Prostate gland (tissue), 2 donors: Measurements from ENCODE around the gene ERC2. TPM values are rescaled to one million over a fixed set of nuclear protein-coding genes. Genes with fewer than 3 reads are reported as not detected.

Experiments
- DNase-seq: peaks from one replicate; pipeline ENCODE4 v3.0.0-alpha.2; 2019; ENCODE audit warnings: low spot score
- H3K27ac ChIP-seq, 2 donors: fragments of 200-600 bp; sonication (generic); 2 replicates each; pipeline ENCODE4 v1.5.1; 2017 to 2019
- H3K27me3 ChIP-seq: fragments of 200-600 bp; sonication (generic); replicated peaks from 2 replicates; pipeline ENCODE4 v1.5.1; 2019; ENCODE audit not compliant: insufficient read depth
- H3K36me3 ChIP-seq, 2 donors: fragments of 200-600 bp; sonication (generic); 1 replicate in 1 of 2; 2 replicates in 1 of 2; pipeline versions ENCODE4 v1.5.1 to v1.8.1; 2017 to 2019
- H3K4me1 ChIP-seq: fragments of 200-600 bp; sonication (generic); replicated peaks from 2 replicates; pipeline ENCODE4 v1.5.1; 2019
- H3K4me3 ChIP-seq, 2 donors: fragments of 200-600 bp; sonication (generic); 2 replicates each; pipeline ENCODE4 v1.5.1; 2017 to 2019
- H3K9me3 ChIP-seq: fragments of 200-600 bp; sonication (generic); 2 replicates; pipeline ENCODE4 v1.5.1; 2017
- CTCF ChIP-seq, 4 experiments: fragments of 200-600 bp in 2 of 4; fragments of 450-650 bp in 2 of 4; sonication (generic) in 2 of 4; IDR thresholded peaks; 1 replicate in 3 of 4; 2 replicates in 1 of 4; pipeline ENCODE4 v1.5.1; 2016 to 2019; ENCODE audit warnings: antibody characterized with exemption in 4 of 4, mild to moderate bottlenecking in 2 of 4, moderate library complexity in 2 of 4
- POLR2A ChIP-seq: fragments of 450-650 bp; IDR thresholded peaks from one replicate; pipeline ENCODE4 v1.6.1; 2016; ENCODE audit warnings: antibody characterized with exemption, mild to moderate bottlenecking
- POLR2AphosphoS5 ChIP-seq: sonication (generic); formaldehyde crosslinking; IDR thresholded peaks from one replicate; pipeline ENCODE4 v1.6.1; 2017; ENCODE audit warnings: antibody characterized with exemption
- WGBS: methylation state at CpG from one replicate; pipeline ENCODE4 v1.1.5; 2018; 5-methylcytosine and 5-hydroxymethylcytosine counted together
- intact Hi-C: fragments of 100-400 bp; cut with DNase I; formaldehyde crosslinking; loops from one replicate; pipeline ENCODE4 v1.14.2; 2022
- total RNA-seq, 2 donors: library from RNA; depleted of rRNA; stranded (reverse); fragments of >200 nt; gene quantifications; one replicate each; pipeline ENCODE4 v1.1.0, GENCODE V29; 2016

Gene ERC2
- total RNA-seq, 2 donors from 2014 or later = 1.0 to 2.7 TPM

GRCh38 chr3:55955891-55956477, 512.3 kb downstream of the ERC2 start:
- no peaks in the 10 kb centered on the region for H3K36me3 ChIP-seq
- intact Hi-C loops = no loop called here

GRCh38 chr3:55951388-55951787, 516.9 kb downstream of the ERC2 start:
- Histone ChIP-seq H3K4me1 (no peaks in the 10 kb centered on the region), H3K9me3 (no peaks in the 10 kb centered on the region), H3K27ac (no peak overlapping the region), H3K27me3 (no peaks in the 10 kb centered on the region), H3K4me3 (no peak overlapping the region), H3K36me3 (no peaks in the 10 kb centered on the region)
- 62% methylated on average over 4 of the region's 4 CpGs for WGBS
- DNase-seq = no peak
- intact Hi-C loops = no loop called here
- no peak for TF ChIP-seq POLR2A
- TF ChIP-seq POLR2AphosphoS5 = no peak
- no peak for TF ChIP-seq CTCF (IDR thresholded peaks at IDR 0.05)

More at GRCh38 chr3:55955891-55956477, 512.3 kb downstream of the ERC2 start:
- H3K4me3 ChIP-seq = no peak overlapping the region
- WGBS = 66% methylated on average over 4 of the region's 4 CpGs
- H3K27me3 ChIP-seq = no peaks in the 10 kb centered on the region
- no peaks in the 10 kb centered on the region for H3K4me1 ChIP-seq
- no peak overlapping the region for H3K27ac ChIP-seq
- no peak for DNase-seq
- H3K9me3 ChIP-seq = no peaks in the 10 kb centered on the region
- no peak for TF ChIP-seq POLR2A
- TF ChIP-seq POLR2AphosphoS5 = no peak
- TF ChIP-seq CTCF (IDR thresholded peaks at IDR 0.05) = no peak

GRCh38 chr3:55947406-55947805, 520.9 kb downstream of the ERC2 start:
- DNase-seq = no peak
- no peak overlapping the region for H3K4me3 ChIP-seq
- H3K4me1 ChIP-seq = no peaks in the 10 kb centered on the region
- H3K27me3 ChIP-seq = no peaks in the 10 kb centered on the region
- 80% methylated on average over 5 of the region's 5 CpGs for WGBS
- H3K27ac ChIP-seq = no peak overlapping the region
- no peaks in the 10 kb centered on the region for H3K9me3 ChIP-seq
- intact Hi-C loops = no loop called here
- TF ChIP-seq POLR2A (no peak), POLR2AphosphoS5 (no peak), CTCF (IDR thresholded peaks at IDR 0.05) (no peak)
- H3K36me3 ChIP-seq = no peaks in the 10 kb centered on the region

- WGBS = 86% methylated on average over 4 of the region's 4 CpGs
Observed at GRCh38 chr3:55946574-55947160, 521.6 kb downstream of the ERC2 start.

More at GRCh38 chr3:55946574-55947160, 521.6 kb downstream of the ERC2 start:
- Histone ChIP-seq H3K36me3 (no peaks in the 10 kb centered on the region), H3K4me1 (no peaks in the 10 kb centered on the region), H3K4me3 (no peak overlapping the region), H3K27me3 (no peaks in the 10 kb centered on the region), H3K9me3 (no peaks in the 10 kb centered on the region), H3K27ac (no peak overlapping the region)
- intact Hi-C loops = no loop called here
- DNase-seq = no peak
- no peak for TF ChIP-seq POLR2AphosphoS5
- TF ChIP-seq CTCF (IDR thresholded peaks at IDR 0.05) = no peak
- no peak for TF ChIP-seq POLR2A
